T1000 (cell line): ENCODE data around the gene DYNLT1.
"Not testable (repeated sequence)": the region's sequence is repeated elsewhere in the genome, so short reads cannot be mapped to it uniquely, and the experiment has no call there.

Experiments used
- DNase-seq: peaks from one replicate; lab custom pipeline; 2025; ENCODE audit warnings: mixed read lengths; lab: John Stamatoyannopoulos, UW

Gene DYNLT1

GRCh38 chr6:158622545-158623190, 21.9 kb downstream of the DYNLT1 start:
- DNase-seq = no peak

- DNase-seq = no peak
Measured at GRCh38 chr6:158621694-158622544, 22.6 kb downstream of the DYNLT1 start.

- no peak for DNase-seq
Measured at GRCh38 chr6:158620963-158621693, 23.4 kb downstream of the DYNLT1 start.

GRCh38 chr6:158619922-158620801, 24.4 kb downstream of the DYNLT1 start:
- no peak for DNase-seq

GRCh38 chr6:158618289-158618688, 26.3 kb downstream of the DYNLT1 start:
- not testable (repeated sequence) for DNase-seq

- DNase-seq = not testable (repeated sequence)
Measured at GRCh38 chr6:158614606-158615005, 29.9 kb downstream of the DYNLT1 start.

GRCh38 chr6:158611541-158612370, 32.8 kb downstream of the DYNLT1 start:
- DNase-seq = no peak

- no peak for DNase-seq
Measured at GRCh38 chr6:158611039-158611438, 33.5 kb downstream of the DYNLT1 start.

- no peak for DNase-seq
Measured at GRCh38 chr6:158610319-158610968, 34.1 kb downstream of the DYNLT1 start.

- DNase-seq = no peak
Measured at GRCh38 chr6:158609455-158610155, 34.9 kb downstream of the DYNLT1 start.

GRCh38 chr6:158608221-158608620, 36.3 kb downstream of the DYNLT1 start:
- no peak for DNase-seq

- DNase-seq = no peak
Measured at GRCh38 chr6:158607411-158608170, 37.0 kb downstream of the DYNLT1 start.

- DNase-seq = no peak
Measured at GRCh38 chr6:158606935-158607334, 37.6 kb downstream of the DYNLT1 start.

GRCh38 chr6:158606011-158606410, 38.5 kb downstream of the DYNLT1 start:
- DNase-seq = not testable (repeated sequence)

- no peak for DNase-seq
Measured at GRCh38 chr6:158605266-158605878, 39.2 kb downstream of the DYNLT1 start.

- no peak for DNase-seq
Measured at GRCh38 chr6:158604048-158604406, 40.5 kb downstream of the DYNLT1 start.

GRCh38 chr6:158603261-158604047, 41.1 kb downstream of the DYNLT1 start:
- DNase-seq = no peak

GRCh38 chr6:158599635-158600034, 44.9 kb downstream of the DYNLT1 start:
- DNase-seq = no peak
